HepG2 (cell line): ENCODE measurements around the gene LHPP. TPM values are rescaled to one million over a fixed set of nuclear protein-coding genes. Genes with fewer than 3 reads are reported as not detected.
A peak's percentile ranks its signal among the peaks of the same experiment; 100 is the strongest.

Experiments
- AKNA ChIP-seq: sonication (generic); formaldehyde crosslinking; IDR thresholded peaks from 2 replicates; pipeline ENCODE4 v1.4.0; 2020; ENCODE audit warnings: missing genetic modification reagents, borderline replicate concordance
- ARHGAP35 ChIP-seq: sonication (generic); formaldehyde crosslinking; IDR thresholded peaks from 2 replicates; pipeline ENCODE4 v1.9.0; 2022; ENCODE audit warnings: mild to moderate bottlenecking, inconsistent platforms, moderate library complexity, missing genetic modification reagents, borderline replicate concordance
- ARNTL ChIP-seq: sonication (generic); formaldehyde crosslinking; IDR thresholded peaks from 2 replicates; pipeline ENCODE4 v1.4.0; 2020; ENCODE audit warnings: mild to moderate bottlenecking, missing genetic modification reagents
- ATAD3A ChIP-seq: sonication (generic); formaldehyde crosslinking; IDR thresholded peaks from 2 replicates; pipeline ENCODE4 v1.4.0; 2020; ENCODE audit warnings: missing genetic modification reagents
- BRF2 ChIP-seq: sonication (generic); formaldehyde crosslinking; IDR thresholded peaks from 2 replicates; pipeline ENCODE4 v1.8.1; 2022; ENCODE audit warnings: mild to moderate bottlenecking, missing genetic modification reagents
- MEIS1 ChIP-seq: sonication (generic); formaldehyde crosslinking; IDR thresholded peaks from 2 replicates; pipeline ENCODE4 v1.9.0; 2021; ENCODE audit warnings: mild to moderate bottlenecking, missing genetic modification reagents, moderate library complexity, borderline replicate concordance
- SMAD9 ChIP-seq: sonication (generic); formaldehyde crosslinking; IDR thresholded peaks from 2 replicates; pipeline ENCODE4 v1.5.1; 2020; ENCODE audit warnings: mild to moderate bottlenecking, missing genetic modification reagents
- SNAI1 ChIP-seq: sonication (generic); formaldehyde crosslinking; IDR thresholded peaks from 2 replicates; pipeline ENCODE4 v1.5.0; 2020; ENCODE audit warnings: mild to moderate bottlenecking, missing genetic modification reagents, borderline replicate concordance
- SP1 ChIP-seq, 2 experiments: fragments of 450-650 bp in 1 of 2; sonication (generic) in 1 of 2; formaldehyde crosslinking in 1 of 2; IDR thresholded peaks; 2 replicates each; pipeline versions ENCODE4 v1.4.0 to v1.6.1; 2016 to 2020; ENCODE audit warnings: missing genetic modification reagents in 1 of 2
- SPEN ChIP-seq: sonication (generic); formaldehyde crosslinking; IDR thresholded peaks from 2 replicates; pipeline ENCODE4 v1.5.1; 2020; ENCODE audit warnings: low read depth, mild to moderate bottlenecking, missing genetic modification reagents
- SRSF4 ChIP-seq: fragments of 200-400 bp; formaldehyde crosslinking; IDR thresholded peaks from one replicate; pipeline ENCODE4 v1.6.1; 2018; ENCODE audit warnings: mild to moderate bottlenecking, low read depth, low read length, moderate library complexity; ENCODE audit not compliant: poor library complexity, severe bottlenecking
- ZBTB1 ChIP-seq: sonication (generic); formaldehyde crosslinking; IDR thresholded peaks from 2 replicates; pipeline ENCODE4 v1.4.0; 2020; ENCODE audit warnings: missing genetic modification reagents, borderline replicate concordance
- ZNF574 ChIP-seq: sonication (generic); formaldehyde crosslinking; IDR thresholded peaks from 2 replicates; pipeline ENCODE4 v1.4.0; 2020; ENCODE audit warnings: missing genetic modification reagents
- ZNF687 ChIP-seq: sonication (generic); formaldehyde crosslinking; IDR thresholded peaks from 2 replicates; pipeline ENCODE4 v1.5.1; 2020; ENCODE audit warnings: mild to moderate bottlenecking, missing genetic modification reagents, moderate library complexity
- ZSCAN12 ChIP-seq: sonication (generic); formaldehyde crosslinking; IDR thresholded peaks from 2 replicates; pipeline ENCODE4 v1.9.0; 2021; ENCODE audit warnings: mild to moderate bottlenecking, missing genetic modification reagents
- polyA plus RNA-seq, 8 experiments: library from polyadenylated mRNA; depleted of rRNA in 3 of 8; stranded (reverse) in 7 of 8; unstranded in 1 of 8; fragments of >200 nt; fragmentation: Illumina TruSeq in 4 of 8; extraction: Trizol in 4 of 8; gene quantifications; 2 replicates each; pipeline versions ENCODE4 v1.2.1 to v1.2.3, GENCODE V29; 2011 to 2016; ENCODE audit warnings: low read depth in 4 of 8, missing spikeins in 1 of 8, mixed read lengths in 1 of 8; ENCODE audit not compliant: insufficient read depth in 1 of 8
- total RNA-seq, 5 experiments: library from RNA; depleted of rRNA; stranded (reverse); fragments of >200 nt; fragmentation: Illumina TruSeq; extraction: Trizol; gene quantifications; 2 replicates each; pipeline ENCODE4 v1.2.3, GENCODE V29; 2016; ENCODE audit warnings: low read depth in 1 of 5

LHPP gene
- total and polyA plus RNA-seq, 2 of the 13 experiments (the other 11 are each of a cell fraction or from before 2014, with no cell fraction given): 5.2 to 13.1 TPM

- TF ChIP-seq AKNA (CRISPR knock-in tag) (no peak), ARNTL (CRISPR knock-in tag) (no peak), SMAD9 (no peak), ZSCAN12 (no peak), MEIS1 (CRISPR knock-in tag) (peak; percentile 58; the same call in 1 of the 2 replicates), ARHGAP35 (CRISPR knock-in tag) (no peak), BRF2 (no peak), ZBTB1 (CRISPR knock-in tag) (no peak), SP1 (IDR thresholded peaks at IDR 0.05) (no peak), SP1 (CRISPR knock-in tag; IDR thresholded peaks at IDR 0.05) (0 out of 2 replicates have a peak, but pooled peaks have one; percentile 23), SNAI1 (CRISPR knock-in tag) (no peak), ZNF687 (CRISPR knock-in tag) (peak; percentile 74), SRSF4 (no peak), ATAD3A (CRISPR knock-in tag) (no peak), ZNF574 (CRISPR knock-in tag) (peak; percentile 35; the same call in 1 of the 2 replicates), SPEN (peak; percentile 65)
These were observed 68.6 kb downstream of the LHPP start (continued) for GRCh38 chr10:124530215-124530665.
